K562 (cell line): ENCODE results near the gene HEATR9. TPM values are rescaled to one million over a fixed set of nuclear protein-coding genes. Genes with fewer than 3 reads are reported as not detected.

Source experiments
- ATAC-seq: fragments of 200-7000 bp; cut with Tn5 transposase; 3 replicates; pipeline ENCODE4 v1.9.1; 2020; ENCODE audit warnings: moderate library complexity
- BruUV-seq: library from RNA; stranded (reverse); fragments of 400-500 nt; replicated peaks from 2 replicates; lab custom pipeline; 2021; lab: Mats Ljungman, UMichigan
- CTCF ChIA-PET: fragments of 300-600 bp; formaldehyde crosslinking; extraction: SDS; loops from one replicate; lab custom pipeline; 2021; ENCODE audit warnings: low intra/inter-chr PET ratio; lab: Yijun Ruan, JAX
- POLR2A ChIA-PET: fragments of 300-600, 350-650 bp; sonication (Branson Sonifier 250); formaldehyde crosslinking; extraction: SDS; loops from one replicate; lab custom pipeline; 2021; ENCODE audit warnings: antibody characterized with exemption, inconsistent platforms; lab: Yijun Ruan, JAX
- DNase-seq, 4 experiments: peaks; one replicate each; pipeline versions ENCODE4 v3.0.0 to v3.0.0-alpha.2; 2011 to 2018; ENCODE audit warnings: low spot score in 3 of 4, mixed read lengths in 3 of 4; ENCODE audit errors: extremely low read depth in 1 of 4
- FAIRE-seq: peaks from 2 replicates; lab custom pipeline; 2011; peaks lifted over from hg19 to GRCh38; lab: Jason Lieb, UNC
- H2AFZ ChIP-seq: 2 replicates; pipeline ENCODE4 v1.6.0; 2011; ENCODE audit warnings: low read depth, low read length, control low read depth, inconsistent platforms
- H3K27ac ChIP-seq: fragments of 200-600 bp; 3 replicates; pipeline ENCODE4 v1.8.0; 2011; ENCODE audit warnings: low read depth, mild to moderate bottlenecking, control low read depth, inconsistent platforms, low read length, moderate library complexity, mixed read lengths; ENCODE audit errors: extremely low read depth
- H3K27me3 ChIP-seq, 2 experiments: fragments of 300-600 bp in 1 of 2; 2 replicates in 1 of 2; 3 replicates in 1 of 2; pipeline versions ENCODE4 v1.6.0 to v1.8.0; 2011; ENCODE audit warnings: inconsistent platforms in 2 of 2, low read length in 2 of 2, mild to moderate bottlenecking in 1 of 2, mixed read lengths in 1 of 2, moderate library complexity in 1 of 2; ENCODE audit not compliant: control insufficient read depth in 2 of 2, insufficient read depth in 2 of 2
- H3K36me3 ChIP-seq: fragments of 300-600 bp; 3 replicates; pipeline ENCODE4 v1.8.0; 2011; ENCODE audit warnings: mild to moderate bottlenecking, low read length, inconsistent platforms; ENCODE audit not compliant: control insufficient read depth, insufficient read depth
- H3K4me1 ChIP-seq, 2 experiments: fragments of 200-600 bp in 1 of 2; replicated peaks in 1 of 2; 2 replicates in 1 of 2; 3 replicates in 1 of 2; pipeline versions ENCODE4 v1.5.1 to v1.8.0; 2011; ENCODE audit warnings: inconsistent platforms in 2 of 2, low read length in 2 of 2, mild to moderate bottlenecking in 1 of 2, mixed read lengths in 1 of 2, moderate library complexity in 1 of 2; ENCODE audit not compliant: control insufficient read depth in 2 of 2, insufficient read depth in 2 of 2
- H3K4me2 ChIP-seq: 2 replicates; pipeline ENCODE4 v1.6.1; 2011; ENCODE audit warnings: low read length, control low read depth, inconsistent platforms, mixed read lengths; ENCODE audit not compliant: insufficient read depth
- H3K4me3 ChIP-seq: fragments of 200-600 bp; sonication (generic), shearing (Covaris generic); 2 replicates; pipeline ENCODE4 v1.5.1; 2016; ENCODE audit warnings: control low read depth, inconsistent platforms
- H3K79me2 ChIP-seq: fragments of 200-600 bp; 3 replicates; pipeline ENCODE4 v1.8.0; 2011; ENCODE audit warnings: low read length, inconsistent platforms; ENCODE audit not compliant: control insufficient read depth, insufficient read depth
- H3K9ac ChIP-seq, 2 experiments: 2 replicates each; pipeline versions ENCODE4 v1.6.0 to v1.6.1; 2011; ENCODE audit warnings: low read depth in 2 of 2, low read length in 2 of 2, control low read depth in 1 of 2, inconsistent platforms in 1 of 2, mild to moderate bottlenecking in 1 of 2, mixed read lengths in 1 of 2; ENCODE audit not compliant: insufficient read depth in 1 of 2
- H3K9me1 ChIP-seq: one replicate; pipeline ENCODE4 v1.6.0; 2011; ENCODE audit warnings: inconsistent platforms, mild to moderate bottlenecking, low read length, moderate library complexity; ENCODE audit not compliant: control insufficient read depth, insufficient read depth
- H3K9me3 ChIP-seq: replicated peaks from 2 replicates; pipeline ENCODE4 v1.5.1; 2011; ENCODE audit warnings: low read depth, low read length, inconsistent platforms; ENCODE audit not compliant: control insufficient read depth, insufficient read depth
- H4K20me1 ChIP-seq: replicated peaks from 2 replicates; pipeline ENCODE4 v1.6.1; 2011; ENCODE audit warnings: low read length, inconsistent platforms, mixed read lengths; ENCODE audit not compliant: control insufficient read depth, insufficient read depth
- CHD1 ChIP-seq: fragments of 200-600 bp; sonication (generic); IDR thresholded peaks from one replicate; pipeline ENCODE4 v1.6.1; 2012; ENCODE audit warnings: mild to moderate bottlenecking, moderate library complexity, low read length, inconsistent platforms
- HMG20A ChIP-seq: fragments of 450-650 bp; formaldehyde crosslinking; conservative IDR thresholded peaks from 2 replicates; pipeline ENCODE4 v1.4.0; 2020; ENCODE audit warnings: mild to moderate bottlenecking, mixed read lengths
- KDM1A ChIP-seq, 2 experiments: fragments of 450-650 bp; IDR thresholded peaks; 2 replicates each; pipeline ENCODE4 v1.6.1; 2016; ENCODE audit warnings: mild to moderate bottlenecking in 2 of 2
- MTA2 ChIP-seq: fragments of 450-650 bp; IDR thresholded peaks from 2 replicates; pipeline ENCODE4 v1.6.1; 2016; ENCODE audit warnings: low read depth
- NCOA1 ChIP-seq: fragments of 450-650 bp; IDR thresholded peaks from 2 replicates; pipeline ENCODE4 v1.6.1; 2016; ENCODE audit warnings: low read depth
- PCBP2 ChIP-seq: fragments of 200-400 bp; formaldehyde crosslinking; IDR thresholded peaks from 2 replicates; pipeline ENCODE4 v1.6.1; 2018; ENCODE audit warnings: low read length, low read depth, mild to moderate bottlenecking, moderate library complexity; ENCODE audit not compliant: poor library complexity, severe bottlenecking
- SAP30 ChIP-seq: fragments of 200-600 bp; sonication (generic); IDR thresholded peaks from 2 replicates; pipeline ENCODE4 v1.6.1; 2012; ENCODE audit warnings: borderline replicate concordance, low read depth, mild to moderate bottlenecking, moderate library complexity, low read length, control low read depth, inconsistent platforms; ENCODE audit not compliant: insufficient read depth, poor library complexity, severe bottlenecking
- ZNF274 ChIP-seq: IDR thresholded peaks from 2 replicates; pipeline ENCODE4 v1.6.1; 2011; ENCODE audit warnings: low read depth, mild to moderate bottlenecking, low read length, moderate library complexity, borderline replicate concordance
- ZNF518B ChIP-seq: fragments of 250-450 bp; sonication (Bioruptor Pico); IDR thresholded peaks from 2 replicates; pipeline ENCODE4 v1.5.0; 2021; ENCODE audit warnings: mild to moderate bottlenecking, moderate library complexity
- WGBS: fragments of 100-300 bp; shearing (Covaris generic); methylation state at CpG from one replicate; pipeline ENCODE4 v1.1.6; 2016; ENCODE audit warnings: low coverage, mixed read lengths; ENCODE audit not compliant: insufficient coverage; ENCODE audit errors: missing lambda C conversion rate; 5-methylcytosine and 5-hydroxymethylcytosine counted together
- in situ Hi-C: fragments of 300-500 bp; cut with MboI; formaldehyde crosslinking; loops from 4 replicates; pipeline ENCODE4 v1.15.0; 2018; ENCODE audit warnings: inconsistent platforms, mixed read lengths
- intact Hi-C: fragments of 100-400 bp; cut with micrococcal nuclease; formaldehyde crosslinking; loops from 2 replicates; pipeline ENCODE4 v1.14.2; 2022
- polyA plus RNA-seq, 8 experiments: library from polyadenylated mRNA; depleted of rRNA in 4 of 8; stranded (reverse) in 5 of 8; unstranded in 3 of 8; fragments of >200 nt; fragmentation: Nextera tagmentation in 2 of 8; fragmentation: Illumina TruSeq in 1 of 8; extraction: Ambion mirVana in 2 of 8; extraction: Trizol in 1 of 8; gene quantifications; 2 replicates each; pipeline versions ENCODE4 v1.2.1 to v1.2.3, GENCODE V29; 2011 to 2014; ENCODE audit warnings: inconsistent platforms in 1 of 8, missing spikeins in 1 of 8
- total RNA-seq, 7 experiments: library from RNA; depleted of rRNA in 6 of 7; stranded (reverse); fragments of >200 nt in 6 of 7; fragmentation: Illumina TruSeq in 2 of 7; extraction: Trizol in 2 of 7; gene quantifications; 2 replicates each; pipeline versions ENCODE4 v1.2.1 to v1.2.3, GENCODE V29; 2011 to 2021; ENCODE audit warnings: low replicate concordance in 1 of 7

The HEATR9 gene
- total and polyA plus RNA-seq, 9 of the 15 experiments (the other 6 are each of a cell fraction or from before 2014, with no cell fraction given) = not detected

GRCh38 chr17:35811759-35812158 lies 56.9 kb downstream of the HEATR9 start:
- Histone ChIP-seq H3K4me3 (no peak overlapping the region), H2AFZ (no peak overlapping the region), H3K4me1 (peaks cover 9 to 16% of the 10 kb centered on the region in 2 experiments; a peak in 4 of 5 replicates), H4K20me1 (peaks cover 18% of the 10 kb centered on the region; the same call in 1 of the 2 replicates), H3K36me3 (peaks cover 55% of the 10 kb centered on the region), H3K9me3 (no peaks in the 10 kb centered on the region), H3K9me1 (no peaks in the 10 kb centered on the region), H3K27ac (no peak overlapping the region; the same call in 2 of the 3 replicates), H3K27me3 (no peaks in the 10 kb centered on the region), H3K9ac (no peak overlapping the region), H3K4me2 (no peak overlapping the region; the same call in 1 of the 2 replicates), H3K79me2 (peaks cover 84% of the 10 kb centered on the region)
- whole genome bisulfite sequencing = 66% methylated on average over 6 of the region's 6 CpGs
- TF ChIP-seq NCOA1 = no peak
- ATAC-seq = no peak
- no TSS peak for BruUV-seq
- POLR2A ChIA-PET = no interaction called here
- intact Hi-C loops (no loop called here), in situ Hi-C loops (no loop called here)
- no peak for FAIRE-seq
- DNase-seq = no peak
- CTCF ChIA-PET = no interaction called here

- intact Hi-C loops (loop anchor here (5.0 kb wide), 1 partner anchor 243 kb away; no protein-coding TSS in a partner anchor), in situ Hi-C loops (loop anchor here (5.0 kb wide), 1 partner anchor 43 kb away; no protein-coding TSS in a partner anchor)
- H3K9me1 ChIP-seq = no peaks in the 10 kb centered on the region
- peaks cover 18% of the 10 kb centered on the region; the same call in 1 of the 2 replicates for H4K20me1 ChIP-seq
- peak overlapping the region; percentile 99 for H3K27ac ChIP-seq
- ATAC-seq (no peak; the same call in 1 of the 3 replicates), FAIRE-seq (no peak), DNase-seq (peak in 1 of 4 experiments; percentile 51)
- H3K79me2 ChIP-seq = peaks cover 66% of the 10 kb centered on the region
- CTCF ChIA-PET = interaction anchor here (3.9 kb wide), 1 partner anchor 45 kb away, joined by 26 read pairs; no protein-coding TSS in a partner anchor
- peak overlapping the region; percentile 98 to 99 for H3K9ac ChIP-seq
- H3K9me3 ChIP-seq = no peaks in the 10 kb centered on the region
- H3K4me1 ChIP-seq = peaks cover 9 to 16% of the 10 kb centered on the region in 2 experiments; a peak in 4 of 5 replicates
- H3K36me3 ChIP-seq = peaks cover 37% of the 10 kb centered on the region
- H3K4me3 ChIP-seq = peak overlapping the region; percentile 87
- H3K27me3 ChIP-seq = no peaks in the 10 kb centered on the region
- under 1% methylated on average over 14 of the region's 24 CpGs for WGBS
- H2AFZ ChIP-seq = peak overlapping the region; percentile 100
- H3K4me2 ChIP-seq = peak overlapping the region; percentile 95
- BruUV-seq = no TSS peak
- POLR2A ChIA-PET = interaction anchor here (0.6 to 3.0 kb wide), 16 partner anchors 9 to 755 kb away, joined by 3 to 24 read pairs (median 3); partner anchors contain the start of gene MMP28
- no peak for TF ChIP-seq ZNF518B
- peak; percentile 28 for TF ChIP-seq CHD1
- TF ChIP-seq ZNF274 = no peak
- TF ChIP-seq HMG20A = no peak
- peak; percentile 23 for TF ChIP-seq SAP30
- 0 out of 4 replicates have a peak, but pooled peaks of 1 of the 2 experiments have one; percentile 39 for TF ChIP-seq KDM1A (IDR thresholded peaks at IDR 0.05)
- TF ChIP-seq PCBP2 = no peak
- TF ChIP-seq MTA2 = no peak
These were observed 58.7 kb downstream of the HEATR9 start for GRCh38 chr17:35809855-35810461.
